Measurements from ENCODE around the gene SYNDIG1. TPM values are rescaled to one million over a fixed set of nuclear protein-coding genes. Genes with fewer than 3 reads are reported as not detected.

The SYNDIG1 gene
- total and polyA plus RNA-seq, 2 of the 4 experiments (the other 2 are of a cell fraction): not detected

DNA sequence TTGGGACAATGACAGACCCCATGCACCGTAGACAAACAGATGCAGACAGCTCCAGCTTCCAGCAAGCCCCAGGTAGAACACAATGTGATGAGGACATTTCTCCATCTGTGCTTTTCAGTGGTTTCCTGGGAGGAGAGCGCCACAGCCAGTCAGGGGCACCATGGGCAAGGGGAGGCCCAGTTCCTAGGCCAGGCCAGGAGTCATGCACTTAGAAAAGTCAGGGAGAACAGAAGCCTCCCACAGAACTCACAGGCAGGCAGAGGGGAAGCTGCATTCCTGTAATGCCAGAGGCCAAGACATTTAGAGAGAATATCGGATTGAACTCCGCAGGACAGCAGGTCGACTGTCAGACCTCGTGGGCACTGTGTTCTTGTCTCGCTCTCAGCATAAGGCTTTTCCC, 9.2 kb downstream of the SYNDIG1 start:
- TF ChIP-seq MXI1 (IDR thresholded peaks at IDR 0.05; ENCODE audit: borderline replicate concordance, low read depth, low read length) (no peak), FOS (IDR thresholded peaks at IDR 0.05; ENCODE audit: low read depth, low read length) (no peak), CEBPB (IDR thresholded peaks at IDR 0.05; ENCODE audit: low read depth, low read length) (no peak), SMC3 (IDR thresholded peaks at IDR 0.05; ENCODE audit: low read depth, low read length) (no peak), BHLHE40 (IDR thresholded peaks at IDR 0.05; ENCODE audit: low read depth, low read length) (no peak)
- Histone ChIP-seq H2AK5ac (ENCODE audit: low read depth, low read length) (no peak overlapping the region), H4K91ac (ENCODE audit: insufficient read depth, low read depth, low read length) (no peak overlapping the region), H3K4me3 (ENCODE audit: insufficient read depth, low read depth, low read length) (no peak overlapping the region), H4K8ac (ENCODE audit: low read depth in 2 of 2, low read length in 2 of 2) (no peak overlapping the region), H3K56ac (ENCODE audit: extremely low read depth, insufficient read depth, low read length) (no peak overlapping the region), H3K4ac (ENCODE audit: low read depth, low read length) (no peak overlapping the region), H2AFZ (replicated peaks; ENCODE audit: low read length, poor library complexity) (no peak overlapping the region), H3K14ac (replicated peaks; ENCODE audit: low read depth, low read length) (no peak overlapping the region), H2BK5ac (ENCODE audit: low read depth, low read length, poor library complexity, severe bottlenecking) (no peak overlapping the region), H3K9ac (ENCODE audit: low read depth, low read length) (no peak overlapping the region), H3K23ac (ENCODE audit: low read depth, low read length) (no peak overlapping the region), H3K9me1 (ENCODE audit: insufficient read depth, low read length) (no peaks in the 10 kb centered on the region), H2AK9ac (replicated peaks; ENCODE audit: low read depth, low read length, poor library complexity) (no peak overlapping the region), H2BK15ac (ENCODE audit: low read depth, low read length) (no peak overlapping the region), H4K20me1 (ENCODE audit: insufficient read depth, low read length) (no peaks in the 10 kb centered on the region), H3K27me3 (ENCODE audit: control insufficient read depth, insufficient read depth, low read length) (peaks cover 2% of the 10 kb centered on the region; the same call in 1 of the 2 replicates), H3K4me1 (ENCODE audit: control insufficient read depth, insufficient read depth, low read length) (no peaks in the 10 kb centered on the region), H3K4me2 (ENCODE audit: low read depth, low read length) (no peak overlapping the region), H3K36me3 (ENCODE audit: control insufficient read depth, insufficient read depth, low read length) (no peaks in the 10 kb centered on the region), H2BK20ac (ENCODE audit: low read depth, low read length) (no peak overlapping the region), H4K5ac (ENCODE audit: low read depth, low read length) (no peak overlapping the region), H3K18ac (ENCODE audit: low read depth, low read length) (no peak overlapping the region), H3K9me3 (ENCODE audit: control insufficient read depth, insufficient read depth, low read length) (no peaks in the 10 kb centered on the region), H2BK120ac (ENCODE audit: low read depth, low read length) (no peak overlapping the region), H3K27ac (ENCODE audit: insufficient read depth, low read length) (no peak overlapping the region), H3K79me1 (ENCODE audit: low read depth in 1 of 2, low read length in 2 of 2) (no peaks in the 10 kb centered on the region)
- in situ Hi-C loops (cut with MboI; ENCODE audit: low sequenced_read_pairs) (no loop called here), intact Hi-C loops (cut with micrococcal nuclease) (no loop called here), dilution Hi-C loops (cut with HindIII; ENCODE audit: low sequenced_read_pairs, unreplicated experiment) (no loop called here)
- WGBS, 2 experiments (ENCODE audit: extremely low coverage in 2 of 2, insufficient read length in 1 of 2): 60% methylated on average over 2 of the region's 7 CpGs; no CpG with 5 or more reads in 1 of the 2 experiments
- no peak for ATAC-seq (ENCODE audit: low read depth)
- POLR2A ChIA-PET (ENCODE audit: unreplicated experiment): no interaction called here
- CTCF ChIA-PET: no interaction called here
- DNase-seq: no peak
- BruUV-seq (replicated peaks): no TSS peak

Measured in IMR-90 (cell line).